HS-27A (cell line): ENCODE results near the gene SLC47A2.

Source experiments
- DNase-seq: peaks from one replicate; pipeline ENCODE4 v3.0.0-alpha.2; 2012; ENCODE audit warnings: low read depth, missing footprints

SLC47A2 gene

GRCh38 chr17:19728084-19728495 lies 11.7 kb upstream of the SLC47A2 start:
- peak; percentile 23 for DNase-seq

GRCh38 chr17:19727501-19728078 lies 11.2 kb upstream of the SLC47A2 start:
- no peak for DNase-seq

GRCh38 chr17:19726631-19727376 lies 10.4 kb upstream of the SLC47A2 start:
- DNase-seq: no peak

- DNase-seq: no peak
Measured at GRCh38 chr17:19725486-19725885, 9.1 kb upstream of the SLC47A2 start.

GRCh38 chr17:19724501-19725420 lies 8.4 kb upstream of the SLC47A2 start:
- no peak for DNase-seq

DNA sequence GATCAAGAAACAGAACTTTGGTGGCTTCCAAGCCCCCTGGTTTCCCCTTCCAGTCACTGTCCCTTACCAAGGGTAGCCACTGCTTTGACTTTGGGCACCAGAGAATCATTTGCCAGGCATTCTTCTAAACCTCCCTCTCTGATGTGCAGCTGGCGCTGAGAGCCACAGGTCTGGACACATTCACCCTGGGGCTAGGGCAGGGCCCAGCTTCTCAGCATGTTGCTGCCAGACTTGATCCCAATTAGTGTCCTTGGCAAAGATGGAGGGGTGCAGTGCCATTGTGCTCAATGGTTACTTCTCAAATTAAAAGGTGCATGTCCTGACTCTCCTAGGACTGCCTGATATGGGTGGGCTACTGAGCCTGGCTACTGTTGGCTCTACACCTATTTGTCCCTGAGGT lies 7.6 kb upstream of the SLC47A2 start:
- DNase-seq: no peak

GRCh38 chr17:19720631-19721426 lies 4.4 kb upstream of the SLC47A2 start:
- DNase-seq: no peak

GRCh38 chr17:19720210-19720475 lies 3.8 kb upstream of the SLC47A2 start:
- no peak for DNase-seq

DNA sequence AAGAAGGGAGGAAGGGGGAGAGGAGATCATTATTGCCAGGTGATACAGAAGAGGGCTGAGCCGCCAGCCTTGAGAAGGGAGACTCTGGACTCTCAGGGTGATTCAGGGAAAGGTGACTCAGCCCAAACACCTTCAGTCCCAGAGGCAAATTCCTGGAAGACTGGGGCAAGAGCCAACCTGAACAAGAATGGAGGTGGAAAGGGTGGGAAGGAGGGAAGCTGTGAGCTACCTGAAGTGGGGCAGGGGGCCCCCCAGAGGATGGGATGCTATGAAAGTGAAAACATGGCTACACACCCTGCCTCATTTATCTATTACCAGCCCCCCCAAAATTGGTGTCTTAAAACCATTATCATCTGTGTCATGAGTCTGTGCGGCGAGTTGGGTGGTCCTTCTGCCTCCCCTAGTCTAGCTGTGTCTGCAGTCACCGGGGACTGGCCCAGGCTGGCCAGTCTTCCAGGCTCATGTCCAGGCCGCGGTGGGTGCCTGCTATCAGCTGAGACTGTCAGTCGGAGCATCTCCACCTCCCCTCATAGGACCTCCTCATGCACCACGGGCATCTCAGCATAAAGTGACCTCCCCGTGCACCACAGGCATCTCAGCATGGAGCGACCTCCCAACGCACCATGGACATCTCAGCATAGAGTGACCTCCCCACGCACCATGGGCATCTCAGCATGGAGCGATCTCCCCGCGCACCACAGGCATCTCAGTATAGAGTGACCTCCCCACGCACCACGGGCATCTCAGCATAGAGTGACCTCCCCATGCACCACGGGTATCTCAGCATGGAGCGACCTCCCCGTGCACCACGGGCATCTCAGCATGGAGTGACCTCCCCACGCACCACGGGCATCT lies 3.2 kb upstream of the SLC47A2 start:
- DNase-seq: no peak

DNA sequence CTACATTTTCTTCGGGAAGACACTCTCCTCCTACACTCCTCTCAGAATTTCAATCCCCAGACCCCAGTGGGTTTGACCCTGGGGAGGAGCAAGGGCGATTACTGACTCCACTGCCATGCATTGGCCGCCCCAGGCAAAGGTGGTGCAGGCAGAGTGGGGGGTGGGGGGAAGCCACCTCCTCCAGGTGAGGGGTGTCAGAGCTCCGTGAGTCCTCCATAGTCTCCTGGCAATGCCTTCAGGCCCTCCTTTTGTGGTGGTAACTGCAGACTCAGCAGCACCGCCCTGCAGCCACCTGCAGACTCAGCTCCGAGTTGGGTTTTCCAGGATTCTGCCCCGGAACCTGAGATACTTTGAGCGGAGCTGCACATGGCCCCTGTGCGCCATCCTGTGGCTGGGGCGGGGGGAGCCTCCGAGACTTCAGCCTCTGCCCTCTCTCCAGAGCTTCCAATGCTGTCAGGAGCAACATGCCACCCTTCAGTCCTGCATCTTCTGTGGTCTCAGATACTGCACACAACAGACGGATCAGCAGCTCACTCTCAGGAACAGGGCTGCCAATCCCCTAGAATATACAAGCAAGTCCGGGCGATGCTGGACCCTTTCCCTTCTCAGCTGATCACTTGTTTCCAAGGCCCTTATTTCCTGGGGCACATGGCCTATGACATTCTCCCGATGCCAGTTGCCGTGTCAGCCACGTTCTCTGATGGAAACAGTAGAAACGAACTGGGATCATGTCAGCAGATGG lies 2.4 kb upstream of the SLC47A2 start:
- no peak for DNase-seq

GRCh38 chr17:19718041-19718612 lies 1.7 kb upstream of the SLC47A2 start:
- DNase-seq: no peak

- DNase-seq: no peak
Measured at GRCh38 chr17:19717411-19717908, 1.1 kb upstream of the SLC47A2 start.

DNA sequence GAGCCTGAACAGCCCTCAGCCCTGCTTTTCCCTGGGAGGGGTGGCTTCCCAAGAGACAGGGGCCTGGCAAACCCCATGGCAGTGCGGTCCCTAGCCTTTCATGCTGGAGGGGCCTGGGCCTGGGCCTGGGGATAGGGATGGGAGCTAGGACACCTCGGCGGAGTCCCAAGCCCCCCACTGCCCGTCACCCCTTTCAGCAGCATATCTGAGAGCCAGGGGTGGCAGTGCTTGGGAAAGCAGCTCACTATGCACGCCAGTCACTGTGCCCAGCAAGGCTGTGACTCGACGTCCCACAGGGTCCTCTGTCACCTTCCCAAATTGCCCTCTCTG lies 612 bp upstream of the SLC47A2 start:
- DNase-seq: no peak

- DNase-seq: no peak
Measured at GRCh38 chr17:19714542-19715411, 1.6 kb downstream of the SLC47A2 start.

DNA sequence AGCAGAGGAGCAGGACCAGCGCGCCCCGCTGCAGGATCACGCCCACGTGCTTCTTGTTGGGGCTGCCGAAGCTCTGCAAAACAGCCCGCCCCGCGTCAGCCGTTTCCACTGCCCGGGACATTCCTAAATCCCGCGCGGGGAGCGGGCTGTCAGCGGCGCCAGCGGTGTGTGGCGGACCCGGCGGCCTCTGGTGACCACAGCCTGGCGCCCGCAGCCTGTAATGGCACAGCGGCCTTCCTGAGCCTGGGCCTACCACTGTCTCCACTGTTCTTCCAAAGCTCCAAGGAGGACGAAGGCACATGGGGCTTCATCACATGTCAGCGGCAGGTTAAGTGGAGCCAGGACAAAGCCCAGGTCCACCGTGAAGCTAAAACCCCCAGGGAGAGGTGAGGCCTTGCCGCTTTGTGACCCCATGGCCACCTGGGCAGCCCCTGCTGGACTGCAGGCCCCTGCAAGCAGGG lies 2.5 kb downstream of the SLC47A2 start:
- DNase-seq: no peak

GRCh38 chr17:19713462-19713861 lies 2.9 kb downstream of the SLC47A2 start:
- no peak for DNase-seq

DNA sequence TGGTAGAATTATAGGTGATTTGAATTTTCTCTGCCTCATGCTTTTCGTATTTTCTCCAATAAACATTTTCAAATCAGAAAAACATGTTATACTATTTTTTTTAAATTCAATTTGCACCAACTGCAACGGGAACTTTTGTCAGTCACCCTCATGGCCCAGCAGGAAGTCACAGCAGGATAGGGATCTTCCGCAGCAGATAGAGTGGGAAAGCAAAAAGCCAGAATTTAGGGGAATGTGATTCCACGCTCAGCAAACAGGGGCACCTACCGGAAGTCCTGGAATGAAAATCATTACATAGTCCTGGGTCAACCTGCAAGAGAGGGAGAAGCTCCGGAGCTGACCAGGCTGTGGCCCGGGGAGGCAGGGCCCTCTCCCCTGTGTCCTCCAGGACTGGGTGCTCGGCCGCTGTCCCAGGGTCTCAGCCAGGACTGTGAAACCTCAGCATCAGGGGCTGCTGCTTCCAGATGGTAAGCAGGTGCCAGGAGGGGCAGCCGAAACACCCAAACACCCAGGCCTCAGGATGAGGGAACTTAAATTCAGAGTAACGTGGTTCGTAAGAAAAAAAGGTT lies 3.9 kb downstream of the SLC47A2 start:
- DNase-seq: no peak

GRCh38 chr17:19709841-19710240 lies 6.5 kb downstream of the SLC47A2 start:
- no peak for DNase-seq
